GM19238 (cell line): ENCODE results near the gene RBM10.

Experiments
- DNase-seq: peaks from one replicate; pipeline ENCODE4 v3.0.0; 2011; ENCODE audit warnings: low spot score; ENCODE audit not compliant: insufficient read length

The RBM10 gene

DNA sequence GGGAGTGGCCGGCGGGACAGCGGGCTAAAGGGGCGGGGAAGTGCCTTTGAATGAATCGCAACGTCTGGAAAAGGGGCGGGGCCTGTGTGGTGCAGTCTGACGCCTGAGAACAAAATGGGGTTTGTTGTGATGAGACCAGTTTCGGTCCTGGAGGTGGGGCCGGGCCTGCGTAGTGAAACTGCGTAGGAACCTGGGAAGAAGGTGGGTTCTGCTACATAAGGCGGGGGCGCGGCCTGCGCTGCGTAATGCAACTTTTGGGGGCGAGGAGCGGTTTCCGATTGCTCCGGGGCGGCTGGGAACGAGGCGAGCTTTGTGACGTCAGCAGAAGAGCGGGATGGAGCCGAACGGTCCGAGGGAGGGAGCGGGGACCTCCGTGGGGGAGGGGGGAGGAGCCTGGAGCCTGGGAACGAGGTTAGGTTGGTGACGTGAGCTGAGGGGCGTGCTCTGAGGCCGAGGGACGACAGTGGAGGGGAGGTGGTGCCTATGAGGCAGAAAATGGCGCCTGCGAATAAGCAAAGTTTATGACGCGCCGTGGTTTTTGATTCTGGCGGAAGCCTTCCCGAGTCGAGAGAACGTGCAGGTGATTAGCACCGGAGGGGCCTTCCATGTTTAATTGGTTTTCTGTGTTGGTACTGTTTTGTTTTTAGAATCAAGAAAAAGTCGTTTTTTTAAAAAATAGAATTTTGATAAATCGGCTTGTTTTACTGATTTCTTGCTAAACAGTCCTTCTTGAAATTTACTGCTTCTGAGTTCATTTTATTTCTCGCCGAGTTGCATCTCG is 88.5 kb downstream of the RBM10 start:
- peak; percentile 79 for DNase-seq

DNA sequence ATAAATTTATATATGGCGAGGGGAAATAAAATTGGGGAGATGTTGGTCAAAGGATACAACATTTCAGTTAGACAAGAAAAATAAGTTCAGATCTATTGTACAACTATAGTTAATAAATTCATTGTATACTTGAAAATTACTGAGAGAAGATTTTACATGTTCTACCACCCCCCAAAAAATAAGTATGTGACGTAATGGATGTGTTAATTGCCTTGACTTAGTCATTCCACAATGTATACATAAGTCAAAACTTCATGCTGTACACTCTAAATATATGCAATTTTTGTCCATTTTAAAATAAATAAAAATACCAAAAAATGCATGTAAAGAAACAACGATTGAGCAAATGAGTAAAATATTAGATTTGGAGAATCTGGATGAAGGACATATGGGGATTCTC is 89.6 kb downstream of the RBM10 start:
- no peak for DNase-seq

DNA sequence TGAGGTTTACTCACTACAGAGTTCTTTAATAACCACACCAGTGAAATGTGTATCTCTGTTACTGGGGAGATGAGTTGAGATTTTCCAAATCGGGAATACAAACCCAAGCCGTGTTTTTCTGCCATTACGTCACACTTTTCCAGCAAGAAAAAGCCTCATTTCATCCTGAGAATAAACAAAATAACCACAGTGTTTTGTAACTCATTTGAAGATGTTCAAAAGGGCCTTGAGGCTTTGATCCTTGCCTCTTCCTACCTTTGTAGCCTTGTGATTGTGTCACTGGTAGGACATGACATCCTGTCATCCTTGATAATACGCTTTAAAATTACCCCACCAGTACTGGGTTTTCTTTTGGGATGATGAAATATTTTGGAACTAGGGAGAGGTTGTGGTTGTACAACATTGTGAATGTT is 90.7 kb downstream of the RBM10 start:
- no peak for DNase-seq
